Subcutaneous preadipocyte (primary cell): Measurements from ENCODE around the gene CDK9. TPM values are rescaled to one million over a fixed set of nuclear protein-coding genes. Genes with fewer than 3 reads are reported as not detected.

Experiments used
- small RNA-seq: library from RNA; depleted of rRNA; stranded (forward); fragments of <200 nt; gene quantifications from one replicate; pipeline ENCODE3, GENCODE V24; 2012
- total RNA-seq: library from RNA; depleted of rRNA; stranded (reverse); fragments of >200 nt; gene quantifications from 2 replicates; pipeline ENCODE4 v1.2.3, GENCODE V29; 2012

The CDK9 gene
- total RNA-seq = 42.8 and 43.0 TPM in 2 replicates

DNA sequence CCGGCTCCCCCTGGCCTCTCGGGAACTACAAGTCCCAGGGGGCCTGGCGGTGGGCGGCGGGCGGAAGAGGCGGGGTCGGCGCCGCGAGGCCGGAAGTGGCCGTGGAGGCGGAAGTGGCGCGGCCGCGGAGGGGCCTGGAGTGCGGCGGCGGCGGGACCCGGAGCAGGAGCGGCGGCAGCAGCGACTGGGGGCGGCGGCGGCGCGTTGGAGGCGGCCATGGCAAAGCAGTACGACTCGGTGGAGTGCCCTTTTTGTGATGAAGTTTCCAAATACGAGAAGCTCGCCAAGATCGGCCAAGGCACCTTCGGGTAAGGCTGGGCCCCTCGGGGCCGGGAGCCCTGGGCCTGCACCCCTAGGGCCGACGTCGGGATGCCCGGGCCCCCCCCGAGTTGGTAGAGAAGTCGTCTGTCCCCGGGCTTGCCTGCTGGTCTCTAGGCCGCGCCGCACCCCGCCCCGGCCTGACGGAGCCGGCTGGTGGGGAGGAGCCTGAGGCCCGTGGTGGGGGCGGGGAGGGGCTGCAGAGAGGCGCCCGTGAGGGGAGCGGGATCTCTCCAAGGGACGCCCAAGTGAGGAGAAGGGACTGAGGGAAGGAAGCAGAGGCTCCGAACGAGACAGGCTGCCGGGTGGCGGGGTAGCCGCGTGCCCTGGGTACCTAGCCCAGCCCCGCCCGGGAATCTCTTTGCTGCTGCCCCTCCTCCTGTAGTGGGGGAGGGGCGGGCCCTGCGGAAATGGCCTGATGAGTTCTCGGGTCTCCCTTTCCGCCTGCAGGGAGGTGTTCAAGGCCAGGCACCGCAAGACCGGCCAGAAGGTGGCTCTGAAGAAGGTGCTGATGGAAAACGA lies at the start of gene CDK9:
TSS of gene CDK9 (plus strand) at position 102 of the 840 bp plus-strand sequence. CDS start at position 217, 115 bp downstream.

DNA sequence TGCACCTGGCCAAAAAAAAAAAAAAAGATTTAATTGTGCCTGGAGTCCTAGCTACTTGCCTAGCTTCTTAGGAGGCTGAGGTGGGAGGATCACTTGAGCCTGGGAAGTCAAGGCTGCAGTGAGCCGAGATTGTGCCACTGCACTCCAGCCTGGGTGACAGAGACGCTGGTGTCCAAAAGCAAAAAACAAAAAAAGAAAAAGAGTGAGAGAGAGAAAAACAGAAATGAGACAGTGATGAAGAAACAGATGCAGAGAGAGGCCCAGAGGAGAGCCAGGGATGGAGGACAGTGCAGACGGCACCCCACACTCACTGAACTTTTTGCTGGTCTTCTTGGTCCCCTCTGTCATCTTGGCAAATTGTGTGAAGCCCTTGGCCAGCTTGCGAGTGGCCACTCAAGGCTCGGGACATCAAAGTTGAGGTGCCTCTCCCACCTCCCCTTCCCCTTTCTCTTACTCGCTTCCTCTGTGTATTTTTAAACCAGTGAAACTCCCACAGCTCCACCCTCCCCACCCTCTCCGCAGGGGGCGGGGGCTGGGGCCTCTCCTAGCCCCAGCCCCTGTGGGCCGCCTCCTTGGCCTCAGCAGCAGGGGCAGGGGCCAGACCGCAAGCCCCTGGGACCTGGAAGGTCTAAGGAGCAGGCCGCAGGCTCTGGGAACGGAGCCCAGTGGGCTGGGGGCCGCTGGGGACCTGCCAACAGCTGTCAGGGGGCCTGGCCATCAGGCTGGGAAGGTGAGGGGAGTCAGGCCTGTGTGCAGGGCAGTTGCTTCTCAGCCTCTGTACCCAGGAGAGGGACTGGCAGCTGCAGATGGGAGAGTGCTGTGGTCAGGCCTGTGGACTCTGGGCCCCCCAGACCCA lies 7.3 kb upstream of the CDK9 start, which contains the start of gene SH2D3C:
TSS of gene SH2D3C (minus strand) at position 387 of the 856 bp plus-strand sequence. CDS start at position 348, 39 bp downstream.

DNA sequence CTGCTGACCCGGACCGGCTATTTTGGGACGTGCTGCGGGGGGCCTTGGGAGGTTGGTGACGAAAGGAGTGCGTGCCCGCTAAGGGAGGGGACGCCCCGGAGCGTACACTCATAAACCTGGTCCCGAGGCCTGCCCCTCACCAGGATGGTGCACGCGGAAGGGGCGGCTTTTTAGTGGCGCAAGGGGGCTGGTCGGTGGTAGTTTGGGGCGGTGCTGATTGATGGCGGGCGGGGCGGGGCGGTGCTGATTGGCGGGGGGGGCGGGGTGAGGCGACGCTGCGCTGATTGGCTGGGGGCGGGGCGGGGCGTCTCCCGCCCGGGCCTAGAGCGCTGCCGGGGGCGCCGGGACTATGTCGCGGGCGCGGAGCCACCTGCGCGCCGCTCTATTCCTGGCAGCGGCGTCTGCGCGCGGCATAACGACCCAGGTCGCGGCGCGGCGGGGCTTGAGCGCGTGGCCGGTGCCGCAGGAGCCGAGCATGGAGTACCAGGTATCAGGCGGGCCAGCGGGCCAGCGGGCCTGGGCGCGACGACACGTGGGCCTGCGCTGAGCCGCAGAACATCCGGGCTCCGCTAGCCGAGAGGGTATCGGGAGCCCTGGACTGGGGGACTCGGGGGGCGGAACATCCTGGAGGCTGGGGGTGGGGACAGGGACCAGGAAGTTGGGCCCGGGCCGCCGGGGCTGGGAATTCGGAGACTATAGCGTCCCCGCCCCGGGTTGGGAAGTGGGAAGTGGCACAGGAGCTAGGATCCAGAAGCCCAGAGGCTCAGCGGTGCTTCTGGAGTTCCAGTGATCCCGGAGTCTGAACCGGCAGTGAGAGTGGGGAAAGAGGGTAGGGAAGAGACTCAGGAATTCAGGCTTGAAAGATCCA lies 17.0 kb downstream of the CDK9 start, which contains the start of gene FPGS:
TSS of gene FPGS (plus strand) at position 307 of the 868 bp plus-strand sequence. CDS start at position 350, 43 bp downstream.

Small RNAs within 50 kb of the gene (small RNA-seq; reads per million reads assigned to genes)
- not detected for gene RF00019

Other genes starting within 250 kb of the CDK9 start
- gene STXBP1, start 173.8 kb upstream of the CDK9 start, total RNA-seq = 14.3 and 19.7 TPM in 2 replicates
- not detected in 2 replicates for gene CFAP157, start 79.0 kb upstream of the CDK9 start, total RNA-seq
- 22.7 and 25.0 TPM in 2 replicates for gene PTRH1, start 70.4 kb upstream of the CDK9 start, total RNA-seq
- under 0.01 and 0.20 TPM in 2 replicates for gene TTC16, start 70.0 kb upstream of the CDK9 start, total RNA-seq
- 5.1 and 6.2 TPM in 2 replicates for gene TOR2A, start 50.7 kb upstream of the CDK9 start, total RNA-seq
- 0.37 TPM in 1 of 2 replicates, not detected in the other for gene SH2D3C, start 7.4 kb upstream of the CDK9 start, total RNA-seq
- gene FPGS, start 16.8 kb downstream of the CDK9 start, total RNA-seq = 96.0 and 102 TPM in 2 replicates
- gene ENG, start 68.6 kb downstream of the CDK9 start, total RNA-seq = 31.6 and 40.7 TPM in 2 replicates
- 35.4 and 38.9 TPM in 2 replicates for gene AK1, start 91.6 kb downstream of the CDK9 start, total RNA-seq
- 41.8 and 44.1 TPM in 2 replicates for gene ST6GALNAC6, start 113.6 kb downstream of the CDK9 start, total RNA-seq
- gene ST6GALNAC4, start 131.0 kb downstream of the CDK9 start, total RNA-seq = 69.1 and 74.1 TPM in 2 replicates
- gene PIP5KL1, start 144.7 kb downstream of the CDK9 start, total RNA-seq = 2.5 and 5.5 TPM in 2 replicates
- gene DPM2, start 151.8 kb downstream of the CDK9 start, total RNA-seq = 18.7 and 18.8 TPM in 2 replicates
- gene EEIG1, start 195.0 kb downstream of the CDK9 start, total RNA-seq = 10.8 and 13.6 TPM in 2 replicates